Loucy (cell line): Measurements from ENCODE around the gene RAD51B.

ENCODE experiments used
- EZH2phosphoT487 ChIP-seq: fragments of 200-600 bp; IDR thresholded peaks from 2 replicates; pipeline ENCODE4 v1.6.1; 2018; ENCODE audit warnings: antibody characterized with exemption, mild to moderate bottlenecking, moderate library complexity, borderline replicate concordance
- TF ChIP-seq, protein P1 (sequence below): fragments of 200-600 bp; sonication (generic); conservative IDR thresholded peaks from 2 replicates; pipeline ENCODE4 v1.5.1; 2014; ENCODE audit warnings: mild to moderate bottlenecking, antibody characterized with exemption, low read length

DNA sequence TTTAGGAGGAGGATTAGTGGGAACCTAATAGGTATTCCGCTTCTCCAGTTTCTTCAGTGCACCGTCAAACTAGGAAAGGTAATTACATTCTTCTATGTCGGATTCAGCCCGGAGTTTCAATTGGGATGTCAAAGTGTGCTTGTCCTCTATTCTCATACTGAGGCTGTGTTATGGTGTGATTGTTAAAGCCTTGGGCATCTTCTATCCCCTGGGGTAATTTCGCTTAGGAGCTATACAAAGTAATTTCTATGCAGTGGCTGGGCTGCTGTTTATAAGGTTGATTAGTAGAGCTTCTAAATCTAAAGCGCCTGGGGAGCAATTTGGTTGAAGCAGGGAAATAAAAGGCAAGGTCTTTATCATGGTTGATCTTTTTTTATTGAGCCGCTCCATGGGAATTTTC lies 573.7 kb downstream of the RAD51B start:
- TF ChIP-seq, protein P1, sequence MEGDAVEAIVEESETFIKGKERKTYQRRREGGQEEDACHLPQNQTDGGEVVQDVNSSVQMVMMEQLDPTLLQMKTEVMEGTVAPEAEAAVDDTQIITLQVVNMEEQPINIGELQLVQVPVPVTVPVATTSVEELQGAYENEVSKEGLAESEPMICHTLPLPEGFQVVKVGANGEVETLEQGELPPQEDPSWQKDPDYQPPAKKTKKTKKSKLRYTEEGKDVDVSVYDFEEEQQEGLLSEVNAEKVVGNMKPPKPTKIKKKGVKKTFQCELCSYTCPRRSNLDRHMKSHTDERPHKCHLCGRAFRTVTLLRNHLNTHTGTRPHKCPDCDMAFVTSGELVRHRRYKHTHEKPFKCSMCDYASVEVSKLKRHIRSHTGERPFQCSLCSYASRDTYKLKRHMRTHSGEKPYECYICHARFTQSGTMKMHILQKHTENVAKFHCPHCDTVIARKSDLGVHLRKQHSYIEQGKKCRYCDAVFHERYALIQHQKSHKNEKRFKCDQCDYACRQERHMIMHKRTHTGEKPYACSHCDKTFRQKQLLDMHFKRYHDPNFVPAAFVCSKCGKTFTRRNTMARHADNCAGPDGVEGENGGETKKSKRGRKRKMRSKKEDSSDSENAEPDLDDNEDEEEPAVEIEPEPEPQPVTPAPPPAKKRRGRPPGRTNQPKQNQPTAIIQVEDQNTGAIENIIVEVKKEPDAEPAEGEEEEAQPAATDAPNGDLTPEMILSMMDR, result no peak
- no peak for TF ChIP-seq EZH2phosphoT487
